Fibroblast of lung (primary cell): Measurements from ENCODE around the gene KIR3DL2. TPM values are rescaled to one million over a fixed set of nuclear protein-coding genes. Genes with fewer than 3 reads are reported as not detected.
"Not testable (repeated sequence)": the region's sequence is repeated elsewhere in the genome, so short reads cannot be mapped to it uniquely, and the experiment has no call there.

Experiments used
- DNase-seq, 2 donors: peaks; one replicate each; pipeline versions ENCODE4 v3.0.0 to v3.0.0-alpha.2; 2010; ENCODE audit warnings: low read depth in 2 of 2
- H2AFZ ChIP-seq: 2 replicates; pipeline ENCODE4 v1.5.1; 2012; ENCODE audit warnings: low read length, control low read depth, inconsistent platforms
- H3K27ac ChIP-seq: 2 replicates; pipeline ENCODE4 v1.5.1; 2011; ENCODE audit warnings: low read length, control low read depth; ENCODE audit not compliant: insufficient read depth
- H3K27me3 ChIP-seq: 2 replicates; pipeline ENCODE4 v1.5.1; 2011; ENCODE audit warnings: mild to moderate bottlenecking, low read length; ENCODE audit not compliant: control insufficient read depth, insufficient read depth
- H3K36me3 ChIP-seq: 2 replicates; pipeline ENCODE4 v1.5.1; 2011; ENCODE audit warnings: low read length; ENCODE audit not compliant: control insufficient read depth, insufficient read depth
- H3K4me1 ChIP-seq: 2 replicates; pipeline ENCODE4 v1.5.1; 2011; ENCODE audit warnings: low read length; ENCODE audit not compliant: control insufficient read depth, insufficient read depth; ENCODE audit errors: extremely low read depth
- H3K4me2 ChIP-seq: 2 replicates; pipeline ENCODE4 v1.5.1; 2011; ENCODE audit warnings: low read length, control low read depth; ENCODE audit not compliant: insufficient read depth; ENCODE audit errors: extremely low read depth
- H3K4me3 ChIP-seq, 4 experiments: fragments of 200-600 bp in 1 of 4; sonication (generic) in 1 of 4; replicated peaks in 1 of 4; 2 replicates each; pipeline ENCODE4 v1.5.1; 2011 to 2016; ENCODE audit warnings: low read length in 4 of 4, low read depth in 3 of 4, mild to moderate bottlenecking in 3 of 4, control low read depth in 2 of 4, inconsistent platforms in 1 of 4, mixed read lengths in 1 of 4; ENCODE audit not compliant: insufficient read depth in 1 of 4; ENCODE audit errors: control extremely low read depth in 1 of 4
- H3K79me2 ChIP-seq: 2 replicates; pipeline ENCODE4 v1.5.1; 2012; ENCODE audit warnings: mild to moderate bottlenecking, low read length, inconsistent platforms; ENCODE audit not compliant: control insufficient read depth, insufficient read depth
- H3K9ac ChIP-seq: 2 replicates; pipeline ENCODE4 v1.5.1; 2011; ENCODE audit warnings: mild to moderate bottlenecking, low read length, control low read depth; ENCODE audit not compliant: insufficient read depth
- H3K9me3 ChIP-seq: 2 replicates; pipeline ENCODE4 v1.5.1; 2012; ENCODE audit warnings: low read depth, low read length; ENCODE audit not compliant: control insufficient read depth, insufficient read depth
- H4K20me1 ChIP-seq: 2 replicates; pipeline ENCODE4 v1.5.1; 2011; ENCODE audit warnings: low read length; ENCODE audit not compliant: control insufficient read depth, insufficient read depth; ENCODE audit errors: extremely low read depth
- CTCF ChIP-seq, 2 donors: IDR thresholded peaks in 1 of 2; conservative IDR thresholded peaks in 1 of 2; 1 replicate in 1 of 2; 2 replicates in 1 of 2; pipeline ENCODE4 v1.5.1; 2011 to 2012; ENCODE audit warnings: low read length in 2 of 2, control low read depth in 1 of 2, inconsistent platforms in 1 of 2, low read depth in 1 of 2, mild to moderate bottlenecking in 1 of 2
- EZH2 ChIP-seq: IDR thresholded peaks from 2 replicates; pipeline ENCODE4 v1.5.1; 2012; ENCODE audit warnings: low read length, control low read depth, mild to moderate bottlenecking; ENCODE audit errors: missing control alignments
- polyA plus RNA-seq, 2 donors: library from polyadenylated mRNA; depleted of rRNA in 1 of 2; stranded (reverse) in 1 of 2; unstranded in 1 of 2; fragments of >200 nt; gene quantifications; 2 replicates each; pipeline ENCODE4 v1.2.1, GENCODE V29; 2011 to 2012; ENCODE audit warnings: missing spikeins in 1 of 2
- total RNA-seq: library from RNA; depleted of rRNA; stranded (reverse); fragments of >200 nt; gene quantifications from 2 replicates; pipeline ENCODE4 v1.2.1, GENCODE V29; 2014

KIR3DL2 gene
- total and polyA plus RNA-seq, 2 donors (not counting 1 experiment from before 2014, with no cell fraction given), result not detected

GRCh38 chr19:54837522-54837921, 12.7 kb upstream of the KIR3DL2 start:
- not testable (repeated sequence) for H2AFZ ChIP-seq, H3K27me3 ChIP-seq, H3K27ac ChIP-seq, H3K9me3 ChIP-seq, H3K79me2 ChIP-seq, H3K4me1 ChIP-seq, H4K20me1 ChIP-seq, H3K9ac ChIP-seq, H3K4me2 ChIP-seq, DNase-seq, H3K36me3 ChIP-seq, H3K4me3 ChIP-seq

GRCh38 chr19:54843171-54843570, 7.1 kb upstream of the KIR3DL2 start:
- H3K36me3 ChIP-seq, H3K4me2 ChIP-seq, H3K79me2 ChIP-seq, H3K27me3 ChIP-seq, H3K27ac ChIP-seq, H3K9me3 ChIP-seq, H3K4me3 ChIP-seq, H2AFZ ChIP-seq, H4K20me1 ChIP-seq, DNase-seq, H3K4me1 ChIP-seq, H3K9ac ChIP-seq: not testable (repeated sequence)

GRCh38 chr19:54850930-54851329, 687 bp downstream of the KIR3DL2 start:
- DNase-seq, result no peak
- H2AFZ ChIP-seq, result no peak overlapping the region
- TF ChIP-seq EZH2 (no peak), CTCF (conservative IDR thresholded peaks at IDR 0.05 in 1 of 2, IDR thresholded peaks at IDR 0.05 in 1 of 2; ENCODE audit: low read depth in 1 of 2, low read length in 2 of 2) (no peak)

GRCh38 chr19:54851353-54851752, 1.1 kb downstream of the KIR3DL2 start:
- Histone ChIP-seq H3K4me1 (no peaks in the 10 kb centered on the region), H3K79me2 (no peaks in the 10 kb centered on the region), H2AFZ (no peak overlapping the region), H3K9ac (no peak overlapping the region), H4K20me1 (no peaks in the 10 kb centered on the region), H3K36me3 (no peaks in the 10 kb centered on the region), H3K4me2 (no peak overlapping the region), H3K4me3 (no peak overlapping the region), H3K27ac (no peak overlapping the region), H3K27me3 (no peaks in the 10 kb centered on the region), H3K9me3 (no peaks in the 10 kb centered on the region)
- no peak for TF ChIP-seq CTCF (conservative IDR thresholded peaks at IDR 0.05 in 1 of 2, IDR thresholded peaks at IDR 0.05 in 1 of 2; ENCODE audit: low read depth in 1 of 2, low read length in 2 of 2)
- TF ChIP-seq EZH2, result no peak
- DNase-seq, result no peak

More at GRCh38 chr19:54850930-54851329, 687 bp downstream of the KIR3DL2 start:
- Histone ChIP-seq H4K20me1 (no peaks in the 10 kb centered on the region), H3K4me1 (no peaks in the 10 kb centered on the region), H3K36me3 (no peaks in the 10 kb centered on the region), H3K27ac (no peak overlapping the region), H3K79me2 (no peaks in the 10 kb centered on the region), H3K9me3 (no peaks in the 10 kb centered on the region), H3K27me3 (no peaks in the 10 kb centered on the region), H3K4me2 (no peak overlapping the region), H3K9ac (no peak overlapping the region), H3K4me3 (no peak overlapping the region)

GRCh38 chr19:54855241-54855640, 5.0 kb downstream of the KIR3DL2 start:
- not testable (repeated sequence) for H4K20me1 ChIP-seq, H3K9me3 ChIP-seq, H3K36me3 ChIP-seq, DNase-seq, H3K9ac ChIP-seq, H3K4me1 ChIP-seq, H3K4me2 ChIP-seq, H3K4me3 ChIP-seq, H3K27me3 ChIP-seq, H2AFZ ChIP-seq, H3K79me2 ChIP-seq, H3K27ac ChIP-seq
